ENCODE measurements around the gene BMP4. TPM values are rescaled to one million over a fixed set of nuclear protein-coding genes. Genes with fewer than 3 reads are reported as not detected.

Gene BMP4
- total and polyA plus RNA-seq, 2 donors (not counting 3 experiments of a cell fraction or from before 2014, with no cell fraction given), result 238 to 311 TPM

- peaks cover 3% of the 10 kb centered on the region for H4K20me1 ChIP-seq (replicated peaks; ENCODE audit: control insufficient read depth, extremely low read depth, insufficient read depth, low read length)
- H3K4me3 ChIP-seq (replicated peaks in 1 of 3; ENCODE audit: insufficient read depth in 1 of 3, low read depth in 1 of 3, low read length in 3 of 3), result peak overlapping the region; percentile 77 to 86 (median 80)
- peak overlapping the region; percentile 65 for H3K27ac ChIP-seq (ENCODE audit: insufficient read depth, low read depth, low read length)
- peaks cover 29 to 39% of the 10 kb centered on the region in 2 experiments for H3K36me3 ChIP-seq (ENCODE audit: control insufficient read depth in 2 of 2, extremely low read depth in 1 of 2, insufficient read depth in 2 of 2, low read length in 2 of 2)
- POLR2A ChIA-PET, result interaction anchor here (0.6 to 2.1 kb wide), 18 partner anchors 9 to 415 kb away, joined by 3 to 12 read pairs (median 4); no protein-coding TSS in a partner anchor
- H3K4me1 ChIP-seq (ENCODE audit: control insufficient read depth, extremely low read depth, insufficient read depth, low read length), result peaks cover 29% of the 10 kb centered on the region
- no peak for DNase-seq (ENCODE audit: low read depth, low spot score)
- no TSS peak for BruUV-seq (replicated peaks)
- peak; percentile 60 for FAIRE-seq
- CTCF ChIA-PET, result interaction anchor here (0.6 to 9.0 kb wide), 21 partner anchors 10 to 416 kb away, joined by 3 to 164 read pairs (median 11); no protein-coding TSS in a partner anchor
- no peaks in the 10 kb centered on the region for H3K9me3 ChIP-seq (replicated peaks; ENCODE audit: control insufficient read depth, insufficient read depth, low read length)
- H3K9ac ChIP-seq (replicated peaks; ENCODE audit: extremely low read depth, insufficient read depth, low read length), result peak overlapping the region; percentile 77
- intact Hi-C loops (cut with micrococcal nuclease), result loop anchor here (1.0 to 5.0 kb wide), 8 partner anchors 64 to 587 kb away; no protein-coding TSS in a partner anchor
- peak overlapping the region; percentile 58 for H3K4me2 ChIP-seq (ENCODE audit: insufficient read depth, low read length)
- no peaks in the 10 kb centered on the region for H3K27me3 ChIP-seq (ENCODE audit: control insufficient read depth in 2 of 2, insufficient read depth in 2 of 2, low read length in 2 of 2)
- TF ChIP-seq EZH2 (IDR thresholded peaks at IDR 0.05; ENCODE audit: borderline replicate concordance, low read depth, low read length, severe bottlenecking), result no peak
- TF ChIP-seq POLR2AphosphoS5 (IDR thresholded peaks at IDR 0.05; ENCODE audit: insufficient read depth, low read depth, low read length), result peak; percentile 55
- TF ChIP-seq CTCF (IDR thresholded peaks at IDR 0.05; ENCODE audit: extremely low read depth in 1 of 2, insufficient read depth in 1 of 2, low read depth in 1 of 2, low read length in 2 of 2), result no peak
- peak; percentile 91 for TF ChIP-seq POLR2A (IDR thresholded peaks at IDR 0.05; ENCODE audit: low read depth, low read length)
- no peak for TF ChIP-seq MYC (IDR thresholded peaks at IDR 0.05; ENCODE audit: low read depth, low read length)
- TF ChIP-seq GATA2 (IDR thresholded peaks at IDR 0.05; ENCODE audit: insufficient read depth, insufficient read length, low read depth, low read length), result no peak
- TF ChIP-seq MAX (IDR thresholded peaks at IDR 0.05; ENCODE audit: insufficient read depth, insufficient read length), result no peak
- no peak for TF ChIP-seq JUN (IDR thresholded peaks at IDR 0.05; ENCODE audit: borderline replicate concordance, insufficient read depth, insufficient read length, low read depth)
- no peak for TF ChIP-seq FOS (IDR thresholded peaks at IDR 0.05; ENCODE audit: borderline replicate concordance, insufficient read depth, low read length)
- peaks cover 71% of the 10 kb centered on the region for H3K79me2 ChIP-seq (ENCODE audit: control insufficient read depth, insufficient read depth, low read length)
- dilution Hi-C loops (cut with MboI; ENCODE audit: extremely low pct_ligation_motif_present, low sequenced_read_pairs), result no loop called here
- peak overlapping the region; percentile 18 for H2AFZ ChIP-seq (ENCODE audit: low read depth, low read length)
- H3K9me1 ChIP-seq (replicated peaks; ENCODE audit: control insufficient read depth, extremely low read depth, insufficient read depth, low read length), result no peaks in the 10 kb centered on the region
These were observed 2.6 kb downstream of the BMP4 start for GRCh38 chr14:53953828-53954550.
